Measurements from ENCODE around the gene PLA2G2C.

The PLA2G2C gene

DNA sequence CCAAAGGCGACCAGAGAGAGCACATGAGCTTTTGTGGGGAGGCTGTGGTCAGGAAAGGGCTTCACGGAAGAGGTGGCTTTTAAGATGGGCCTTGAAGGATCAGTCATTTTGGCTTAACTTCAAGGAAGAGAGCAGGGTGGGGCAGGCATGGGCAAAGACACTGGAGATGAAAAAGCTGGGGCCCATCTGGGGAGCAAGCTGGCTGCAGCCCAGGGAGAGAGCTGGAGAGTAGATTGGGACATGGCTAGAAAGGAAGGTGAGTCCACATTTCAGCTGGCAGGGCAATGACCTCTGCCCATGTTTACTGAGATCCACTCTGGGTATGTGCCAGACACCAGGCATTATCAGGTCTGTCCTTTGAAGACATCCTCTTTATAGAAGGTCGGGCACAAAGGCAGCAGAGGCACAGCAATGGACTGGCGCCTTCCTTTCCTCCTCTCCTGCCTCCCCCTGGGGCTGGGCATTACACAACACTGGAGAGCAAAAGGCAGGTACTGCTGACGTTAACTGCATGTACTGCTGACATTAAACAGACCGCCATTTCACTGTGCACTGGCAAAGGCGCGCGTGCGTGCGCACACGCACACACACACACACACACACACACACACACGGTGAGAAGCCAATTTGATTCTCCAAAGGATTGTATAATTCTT, 2.6 kb downstream of the PLA2G2C start:
- no peak for DNase-seq (ENCODE audit: low read depth)

DNA sequence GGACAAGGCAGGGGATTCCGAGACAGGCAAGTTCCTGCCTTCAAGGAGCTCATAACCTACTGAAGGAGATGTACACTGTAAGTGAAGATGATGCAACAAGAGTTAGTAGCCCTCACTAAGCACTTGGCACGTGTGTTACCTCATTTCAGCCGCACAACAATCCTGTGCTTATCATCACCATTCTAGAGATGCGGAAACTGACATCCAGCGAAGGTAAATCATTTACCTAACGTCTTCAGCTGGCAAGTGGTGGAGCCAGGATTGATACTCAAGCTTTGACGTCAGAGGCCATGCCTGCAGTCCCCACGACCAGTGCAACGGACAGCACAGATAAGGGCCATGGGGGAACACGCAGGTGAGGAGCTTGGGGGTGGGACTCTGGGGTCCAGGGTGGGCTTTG, 3.3 kb downstream of the PLA2G2C start:
- DNase-seq (ENCODE audit: low read depth): no peak

DNA sequence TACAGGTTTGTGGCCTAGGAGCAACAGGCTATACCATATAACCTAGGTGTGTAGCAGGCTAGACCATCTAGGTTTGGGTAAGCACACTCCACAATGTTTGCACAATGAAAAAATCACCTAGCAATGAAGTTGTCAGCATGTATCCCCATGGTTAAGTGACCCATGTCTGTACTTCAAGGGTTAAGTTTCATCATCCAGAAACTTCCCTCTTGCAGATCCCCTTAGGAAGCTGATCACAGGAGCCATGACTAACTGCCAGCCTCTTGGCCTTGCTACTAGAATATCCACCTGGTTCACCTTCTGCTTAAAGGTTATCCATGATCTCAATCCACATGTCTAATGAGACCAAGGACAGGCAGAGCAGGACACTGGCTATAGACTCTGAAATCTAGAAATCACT, 3.9 kb downstream of the PLA2G2C start:
- DNase-seq (ENCODE audit: low read depth): no peak

DNA sequence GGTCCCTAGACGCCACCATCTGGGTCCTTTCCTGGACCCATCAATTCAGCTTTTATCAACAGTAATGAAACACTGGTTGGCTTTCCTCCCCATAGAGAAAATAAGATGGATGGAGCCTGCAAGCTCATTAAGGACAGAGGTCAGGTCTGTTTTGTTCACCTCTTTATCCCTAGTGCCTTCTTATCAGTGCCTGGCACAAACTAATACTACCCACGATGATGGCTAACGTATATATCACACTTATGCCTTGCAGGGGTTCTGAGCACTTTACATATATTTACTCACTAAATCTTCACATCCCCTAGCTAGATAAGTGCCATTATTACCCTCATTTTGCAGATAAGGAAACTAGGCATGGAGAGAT, 5.5 kb downstream of the PLA2G2C start:
- DNase-seq (ENCODE audit: low read depth): no peak

DNA sequence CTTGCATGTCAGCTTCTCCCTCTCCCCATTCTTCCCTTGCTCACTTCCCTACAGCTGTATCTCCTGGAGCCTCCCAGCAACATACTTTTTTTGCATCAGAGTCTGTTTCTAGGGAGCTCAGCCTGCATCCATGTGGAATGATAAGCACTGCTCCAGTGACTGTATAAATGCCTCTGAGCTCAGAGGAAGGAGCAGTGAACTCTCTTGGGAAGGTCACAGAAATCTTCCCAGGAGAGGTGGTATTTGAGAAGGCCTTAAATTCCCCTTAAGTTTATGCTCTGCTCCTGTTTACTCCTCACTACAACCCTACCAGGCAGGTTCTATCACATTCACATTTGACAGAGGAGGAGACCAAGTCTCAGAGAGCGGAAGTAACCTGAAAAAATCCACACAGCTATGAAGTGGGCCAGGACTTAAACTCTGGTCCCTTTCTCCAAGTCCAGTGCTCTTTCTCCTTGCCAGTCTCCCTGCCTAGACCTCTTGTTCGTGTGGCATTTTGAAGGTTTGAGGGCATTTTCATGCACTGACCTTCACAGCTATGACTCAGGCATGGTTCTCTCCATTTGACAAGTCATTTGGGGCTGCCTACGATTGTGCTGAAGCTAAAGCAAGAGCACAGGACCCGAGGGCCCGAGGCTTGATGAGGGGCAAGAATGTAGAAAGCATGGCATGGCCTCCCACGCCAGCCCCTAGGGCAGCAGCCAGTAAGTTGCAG, 6.0 kb downstream of the PLA2G2C start:
- no peak for DNase-seq (ENCODE audit: low read depth)

DNA sequence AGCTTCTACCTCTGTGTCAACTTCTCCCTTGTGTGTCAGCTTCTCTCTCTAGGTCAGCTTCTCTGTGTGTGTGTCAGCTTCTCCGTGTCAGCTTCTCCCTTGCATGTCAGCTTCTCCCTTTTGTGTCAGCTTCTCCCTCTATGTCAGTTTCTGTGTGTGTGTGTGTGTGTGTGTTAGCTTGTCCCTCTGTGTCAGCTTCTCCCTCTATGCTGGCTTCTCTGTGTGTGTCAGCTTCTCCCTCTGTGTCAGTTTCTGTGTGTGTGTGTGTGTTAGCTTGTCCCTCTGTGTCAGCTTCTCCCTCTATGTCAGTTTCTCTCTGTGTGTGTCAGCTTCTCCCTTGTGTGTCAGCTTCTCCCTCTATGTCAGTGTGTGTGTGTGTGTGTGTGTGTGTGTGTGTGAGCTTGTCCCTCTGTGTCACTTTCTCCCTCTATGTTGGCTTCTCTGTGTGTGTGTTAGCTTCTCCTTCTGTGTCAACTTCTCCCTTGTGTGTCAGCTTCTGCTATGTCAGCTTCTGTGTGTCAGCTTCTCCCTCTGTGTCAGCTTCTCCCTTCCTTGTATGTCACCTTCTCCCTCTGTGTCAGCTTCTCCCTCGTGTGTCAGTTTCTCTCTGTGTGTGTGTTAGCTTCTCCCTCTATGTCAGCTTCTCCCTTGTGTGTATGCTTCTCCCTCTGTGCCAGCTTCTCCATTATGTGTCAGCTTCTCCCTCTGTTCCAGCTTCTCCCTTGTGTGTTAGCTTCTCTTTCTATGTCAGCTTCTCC, 6.8 kb downstream of the PLA2G2C start:
- DNase-seq (ENCODE audit: low read depth): no peak

DNA sequence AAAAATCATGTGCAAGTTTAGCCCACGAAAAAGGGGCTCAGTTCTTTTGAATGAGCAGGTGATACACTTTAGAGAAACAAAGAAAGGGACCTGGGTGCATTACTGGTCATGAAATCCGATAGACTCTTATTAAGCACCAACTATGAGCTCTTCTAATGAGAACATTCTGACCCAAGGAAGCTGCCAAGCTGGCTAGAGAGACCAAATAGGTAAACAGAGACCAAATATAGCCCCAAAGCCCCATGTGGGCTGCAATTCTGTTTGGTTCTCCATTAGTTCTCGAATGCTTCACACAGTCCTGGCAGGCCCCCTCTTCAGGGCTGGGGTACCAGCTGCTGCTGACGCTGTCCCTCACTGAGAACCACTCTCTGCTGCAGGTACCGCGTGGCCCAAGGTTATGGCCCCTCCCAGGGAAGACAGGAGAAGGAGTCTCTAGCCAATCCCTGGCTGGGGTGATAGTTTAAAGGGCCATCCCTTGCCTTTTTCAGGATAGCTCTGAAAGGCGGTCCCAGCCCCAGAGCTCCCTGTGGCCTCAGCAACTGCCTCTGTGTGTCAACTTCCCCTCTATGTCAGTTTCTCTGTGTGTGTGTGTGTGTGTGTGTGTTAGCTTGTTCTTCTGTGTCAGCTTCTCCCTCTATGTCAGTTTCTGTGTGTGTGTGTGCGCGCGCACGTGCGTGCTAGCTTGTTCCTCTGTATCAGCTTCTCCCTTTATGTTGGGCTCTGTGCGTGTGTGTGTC, 7.5 kb downstream of the PLA2G2C start:
- no peak for DNase-seq (ENCODE audit: low read depth)

DNA sequence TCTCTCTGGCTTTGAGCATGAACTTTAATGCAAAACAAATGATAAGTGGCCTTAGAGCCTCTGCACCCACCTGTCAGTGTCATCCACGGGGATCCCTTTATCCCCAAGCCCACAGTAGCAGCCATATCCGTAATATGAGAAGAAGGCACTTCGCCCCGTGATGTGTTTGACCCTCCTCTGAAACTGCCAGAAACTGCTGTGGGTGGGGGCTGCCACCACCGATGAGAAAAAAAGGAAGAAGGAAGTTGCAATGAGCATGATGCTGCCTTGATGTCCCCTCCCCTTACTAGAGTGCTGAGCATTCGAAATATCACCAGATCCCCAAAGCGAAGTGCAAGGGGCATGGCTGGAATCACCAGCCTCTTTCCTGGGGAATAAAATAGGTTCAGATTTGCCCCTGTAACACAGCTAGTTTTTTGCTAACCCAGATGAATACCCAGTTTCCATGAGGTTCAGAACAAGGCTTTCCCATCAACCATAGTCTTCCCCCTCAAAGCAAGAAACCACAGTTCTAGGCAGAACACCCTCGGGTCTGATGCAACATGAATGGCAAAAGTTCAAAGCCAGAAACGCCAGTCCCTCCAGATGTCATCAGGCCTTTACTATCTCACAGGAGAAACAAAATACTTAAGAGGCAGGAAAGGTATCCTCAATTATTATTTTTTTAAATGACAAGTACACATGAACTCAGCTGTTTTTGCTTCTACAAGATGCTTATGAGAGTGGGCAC, 11.2 kb downstream of the PLA2G2C start:
- no peak for DNase-seq (ENCODE audit: low read depth)

DNA sequence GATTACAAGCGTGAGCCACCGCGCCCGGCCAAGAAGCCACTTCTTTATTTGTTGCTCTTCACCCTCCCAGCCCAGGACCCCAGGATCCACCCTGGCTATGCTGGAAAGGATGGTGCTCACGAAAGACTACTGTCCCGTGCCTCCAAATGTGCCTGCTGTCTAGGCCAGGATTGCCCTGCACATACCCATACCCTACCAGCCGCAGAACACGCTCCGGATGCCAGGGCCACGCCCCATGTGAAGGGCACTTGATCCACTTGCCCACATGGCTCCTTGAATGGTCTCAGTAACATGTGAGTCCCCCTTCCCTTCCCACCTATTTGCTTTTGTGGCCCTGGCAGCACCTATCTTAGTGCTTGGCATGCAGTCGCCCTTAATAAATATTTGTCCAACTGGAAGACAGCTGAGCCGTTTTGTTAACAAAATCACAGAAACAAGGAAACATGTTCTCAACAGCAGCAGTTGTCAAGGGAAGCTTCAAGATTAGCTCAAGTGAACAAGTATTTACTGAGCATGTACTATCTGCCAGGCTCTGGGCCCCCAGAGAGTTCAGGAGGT, 14.2 kb downstream of the PLA2G2C start:
- no peak for DNase-seq (ENCODE audit: low read depth)

DNA sequence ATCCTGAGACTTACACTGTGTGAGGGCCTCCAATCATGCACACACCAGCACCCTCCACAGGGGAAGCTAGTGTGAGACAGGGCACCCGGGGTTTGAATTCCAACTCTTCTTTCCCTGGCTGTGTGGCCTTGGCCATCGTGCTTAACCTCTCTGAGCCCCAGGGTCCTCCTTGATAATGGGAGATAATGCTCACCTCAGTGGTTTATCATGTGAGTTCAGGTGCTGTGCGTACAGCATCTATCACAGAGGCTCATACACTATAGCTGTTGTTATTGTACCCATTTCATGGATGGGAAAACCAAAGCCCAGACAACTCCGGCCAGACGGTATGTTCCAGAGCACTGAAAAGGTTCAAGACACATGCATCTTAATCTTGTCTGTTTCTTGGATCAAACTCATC, 16.4 kb downstream of the PLA2G2C start:
- no peak for DNase-seq (ENCODE audit: low read depth)

DNA sequence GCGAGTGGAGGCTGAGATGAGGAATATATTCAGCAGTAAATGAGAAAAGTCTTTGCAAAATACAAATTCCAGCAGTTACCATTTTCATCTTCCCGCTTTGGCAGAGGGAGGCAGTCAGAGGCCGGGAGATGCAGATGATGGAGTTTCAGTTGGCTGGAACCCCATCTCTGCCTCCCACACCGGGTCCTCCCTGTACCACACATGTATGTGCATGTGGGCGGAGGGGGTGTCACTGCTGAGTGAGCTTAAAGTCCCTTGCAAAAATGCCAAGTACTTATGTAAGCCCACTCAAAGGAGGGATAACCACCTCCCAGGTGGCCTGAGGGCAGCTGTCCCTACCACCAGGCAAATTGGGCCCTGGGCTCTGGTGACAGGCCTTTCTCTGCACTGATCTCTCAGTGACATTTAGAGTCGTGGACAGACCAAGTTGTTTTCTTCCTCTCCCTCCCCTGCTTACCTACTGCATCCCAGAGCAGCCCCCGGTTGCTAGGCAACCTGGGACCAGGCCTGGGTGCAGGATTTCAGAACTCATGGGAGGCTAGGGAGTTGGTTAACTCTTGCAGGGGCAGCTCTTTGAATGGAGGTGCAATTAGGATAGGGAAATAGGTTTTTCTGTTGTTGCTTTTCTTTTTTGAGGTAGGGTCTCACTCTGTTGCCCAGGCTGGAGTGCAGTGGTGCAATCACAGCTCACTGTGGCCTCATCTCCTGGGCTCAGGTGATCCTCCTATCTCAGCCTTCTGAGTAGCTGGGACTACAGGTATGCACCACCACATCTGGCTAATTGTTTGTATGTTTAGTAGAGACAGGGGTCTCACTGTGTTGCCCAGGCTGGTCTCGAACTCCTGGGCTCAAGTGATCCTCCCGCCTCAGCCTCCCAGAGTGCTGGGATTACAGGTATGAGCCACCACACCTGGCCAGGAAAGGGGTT, 17.5 kb downstream of the PLA2G2C start:
- DNase-seq (ENCODE audit: low read depth): no peak

DNA sequence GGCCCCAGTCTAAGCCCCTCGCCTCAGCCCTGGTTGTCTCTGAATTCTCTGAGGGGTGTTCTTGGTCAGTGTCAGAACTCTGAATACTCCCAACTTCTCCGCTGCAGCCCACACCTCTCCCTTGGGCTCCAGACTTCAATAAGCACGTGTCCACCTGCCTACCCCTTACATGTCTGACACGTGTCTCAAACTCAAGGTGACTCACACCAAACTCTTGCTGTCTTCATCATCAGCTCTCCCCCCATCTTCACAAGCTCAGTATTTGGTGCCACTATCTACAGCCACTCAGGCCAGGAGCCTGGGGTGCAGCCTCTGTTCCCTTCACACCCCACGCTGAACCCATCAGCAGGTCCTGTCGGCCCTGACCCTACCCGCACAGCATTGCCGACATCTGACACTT, 19.2 kb downstream of the PLA2G2C start:
- DNase-seq (ENCODE audit: low read depth): no peak

DNA sequence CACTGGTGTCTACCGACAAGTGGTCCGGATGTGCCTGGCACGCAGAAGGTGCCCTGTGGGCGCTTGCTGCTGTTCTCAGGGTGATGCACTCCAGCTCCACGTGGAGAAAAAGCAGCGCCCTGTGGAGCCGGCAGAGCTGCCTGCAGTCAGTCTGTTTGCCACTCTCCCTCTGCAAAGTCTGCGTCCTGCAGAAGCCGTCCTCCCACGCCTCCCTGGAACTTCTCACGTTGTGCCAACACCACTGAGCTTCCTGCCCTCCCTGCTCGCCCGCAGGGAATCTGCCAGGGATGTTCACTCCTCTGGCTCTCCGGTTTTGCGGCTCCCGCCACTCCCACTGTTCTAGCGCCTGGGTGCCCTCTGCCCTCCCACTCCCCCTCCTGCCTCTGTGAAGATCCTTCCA, 20.3 kb downstream of the PLA2G2C start:
- DNase-seq (ENCODE audit: low read depth): no peak

DNA sequence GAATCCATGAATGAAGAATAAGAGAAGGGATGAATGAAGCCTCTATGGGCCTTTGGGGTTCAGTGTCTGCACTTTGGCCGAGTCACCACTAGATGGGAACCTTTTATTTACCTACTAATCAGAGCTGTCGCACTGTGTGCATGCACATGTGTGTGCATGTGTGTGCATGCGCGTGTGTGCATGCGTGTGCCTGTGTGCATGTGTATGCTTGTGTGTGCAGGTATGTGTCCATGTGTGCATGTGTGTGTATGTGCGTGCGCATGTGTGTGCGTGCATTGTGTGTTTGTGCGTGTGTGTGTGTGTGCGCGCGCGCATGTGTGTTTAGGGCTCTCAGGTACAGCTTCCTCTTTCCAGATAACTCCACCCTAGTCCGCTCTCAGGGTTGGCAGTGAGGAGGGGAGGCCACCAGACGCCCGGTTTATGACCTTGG, 20.8 kb downstream of the PLA2G2C start:
- no peak for DNase-seq (ENCODE audit: low read depth)

DNA sequence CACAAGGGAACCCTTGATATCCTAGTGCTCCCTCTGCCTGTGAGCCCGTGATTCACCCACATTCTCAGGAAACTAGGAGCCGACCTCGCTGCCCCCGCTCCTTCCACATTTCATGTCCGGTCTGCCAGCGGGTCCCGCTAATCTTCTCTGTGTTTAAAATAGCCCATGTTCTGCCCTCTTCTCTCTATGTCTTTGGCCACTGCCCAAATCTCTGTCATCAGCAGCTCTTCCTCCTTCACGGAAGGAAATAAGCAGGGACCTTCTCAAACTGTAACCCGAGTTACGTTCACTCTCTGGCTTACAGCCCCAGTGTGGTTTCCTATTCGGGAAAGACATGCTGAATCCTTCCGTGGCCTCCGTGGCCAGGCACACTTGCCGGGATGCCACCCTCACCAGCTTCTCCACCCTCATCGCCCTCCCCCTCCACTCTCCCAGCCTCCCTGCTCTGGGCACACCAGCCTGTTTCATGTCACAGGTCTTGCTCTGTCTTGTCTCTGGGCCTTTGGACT, 21.6 kb downstream of the PLA2G2C start:
- no peak for DNase-seq (ENCODE audit: low read depth)

DNA sequence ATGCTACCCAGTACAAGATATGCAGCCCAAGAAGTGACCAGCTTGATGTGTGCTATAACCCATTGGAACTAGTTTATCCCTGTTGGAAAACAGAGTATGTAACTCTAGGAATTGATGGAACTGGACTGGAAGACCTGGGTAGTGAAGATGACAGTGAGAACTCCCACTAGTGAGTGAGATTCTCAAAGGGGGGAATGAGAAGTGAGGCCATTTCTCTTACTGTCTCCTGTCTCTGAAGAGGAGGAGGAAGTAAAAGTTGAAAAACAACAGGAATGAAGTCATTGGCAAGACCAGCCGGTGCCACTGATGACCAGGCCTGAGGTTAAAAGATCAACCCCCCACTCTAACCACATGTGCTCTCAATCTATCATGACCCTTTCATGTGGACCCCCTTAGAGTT, 26.3 kb downstream of the PLA2G2C start:
- DNase-seq (ENCODE audit: low read depth): no peak

DNA sequence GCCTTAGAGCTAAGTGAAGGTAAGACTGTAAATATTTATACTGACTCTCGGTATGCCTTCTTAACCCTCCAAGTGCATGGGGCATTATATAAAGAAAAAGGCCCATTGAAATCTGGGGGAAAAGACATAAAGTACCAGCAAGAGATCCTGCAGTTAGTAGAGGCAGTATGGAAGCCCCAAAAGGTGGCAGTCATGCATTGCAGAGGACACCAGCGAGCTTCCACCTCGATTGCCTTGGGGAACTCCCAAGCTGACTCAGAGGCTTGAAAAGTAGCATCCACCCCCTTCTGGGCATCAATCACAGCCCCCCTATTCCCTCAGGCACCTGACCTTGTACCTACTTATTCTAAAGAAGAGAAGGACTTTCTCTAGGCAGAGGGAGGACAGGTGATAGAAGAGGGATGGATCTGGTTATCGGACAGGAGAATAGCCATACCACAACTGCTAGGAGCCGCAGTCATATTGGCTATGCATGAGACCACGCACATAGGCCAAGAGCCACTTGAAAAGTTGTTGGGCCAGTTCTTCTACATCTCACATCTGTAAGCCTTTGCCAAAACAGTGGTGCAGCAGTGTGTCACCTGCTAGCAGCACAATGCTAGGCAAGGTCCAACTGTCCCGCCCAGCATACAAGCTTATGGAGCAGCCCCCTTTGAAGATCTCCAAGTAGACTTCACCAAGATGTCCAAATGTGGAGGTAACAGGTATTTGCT, 27.8 kb downstream of the PLA2G2C start:
- DNase-seq (ENCODE audit: low read depth): no peak

DNA sequence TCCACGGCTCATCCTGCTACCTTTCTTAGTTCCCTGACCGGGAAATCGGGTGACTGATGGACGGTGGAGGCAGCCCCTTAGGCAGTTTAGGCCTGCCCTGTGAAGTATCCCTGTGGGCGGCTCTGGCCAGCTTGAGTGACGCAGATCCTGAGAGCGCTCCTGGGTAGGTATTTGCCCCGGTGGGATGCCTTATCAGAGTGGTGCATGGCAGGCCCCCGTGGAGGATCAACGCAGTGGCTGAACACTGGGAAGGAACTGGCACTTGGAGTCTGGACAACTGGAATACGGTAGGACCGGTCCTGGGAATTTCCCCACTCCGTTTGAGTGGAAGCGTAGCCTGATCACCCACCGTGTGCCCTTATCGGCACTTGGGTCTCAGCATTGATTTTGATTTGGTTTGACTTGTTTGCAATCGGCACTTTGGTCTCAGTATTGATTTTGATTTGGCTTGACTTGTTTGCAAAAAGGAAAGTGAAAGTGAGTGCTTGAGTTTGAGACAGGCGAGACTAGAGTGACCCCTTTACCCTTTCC, 32.0 kb downstream of the PLA2G2C start:
- DNase-seq (ENCODE audit: low read depth): no peak

DNA sequence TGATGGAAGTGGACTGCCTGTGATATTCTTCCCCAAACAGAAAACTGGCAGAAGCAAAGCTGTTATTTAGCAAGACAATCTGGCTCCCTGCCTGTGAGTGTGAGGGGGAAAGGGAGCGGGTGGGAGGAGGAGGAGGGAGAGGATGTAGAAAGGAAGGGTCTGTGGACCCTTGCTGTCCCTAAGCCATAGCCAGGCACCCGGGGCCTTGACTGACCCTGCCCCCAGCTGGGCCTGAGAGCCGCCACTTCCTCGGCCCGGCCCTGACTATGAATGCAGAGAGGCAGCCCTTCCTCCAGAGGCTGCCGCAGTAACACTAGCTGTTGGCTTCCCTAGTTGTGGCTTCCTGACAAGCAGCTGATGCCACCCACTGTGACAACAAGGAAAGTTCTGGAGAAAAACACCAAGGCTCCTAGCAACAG, 33.3 kb downstream of the PLA2G2C start:
- no peak for DNase-seq (ENCODE audit: low read depth)
